Thoracic aorta (tissue), 2 donors: ENCODE results near the gene CCT7. TPM values are rescaled to one million over a fixed set of nuclear protein-coding genes. Genes with fewer than 3 reads are reported as not detected.

ENCODE experiments used
- ATAC-seq: fragments of 150-250 bp; one replicate; pipeline ENCODE4 v1.8.0; 2017; ENCODE audit warnings: low read depth; ENCODE audit not compliant: insufficient number of reproducible peaks, low FRiP score
- DNase-seq: peaks from one replicate; pipeline ENCODE4 v3.0.0-alpha.2; 2020; ENCODE audit warnings: low spot score
- H3K27ac ChIP-seq, 2 donors: fragments of 200-600 bp; sonication (generic); 1 replicate in 1 of 2; 2 replicates in 1 of 2; pipeline ENCODE4 v1.5.1; 2016; ENCODE audit warnings: mild to moderate bottlenecking in 2 of 2, moderate library complexity in 2 of 2
- H3K27me3 ChIP-seq: fragments of 200-600 bp; sonication (generic); replicated peaks from 2 replicates; pipeline ENCODE4 v1.6.0; 2016; ENCODE audit warnings: mild to moderate bottlenecking; ENCODE audit not compliant: insufficient read depth
- H3K36me3 ChIP-seq: fragments of 200-600 bp; sonication (generic); one replicate; pipeline ENCODE4 v1.5.1; 2016
- H3K4me1 ChIP-seq, 2 donors: fragments of 200-600 bp; sonication (generic); 1 replicate in 1 of 2; 2 replicates in 1 of 2; pipeline versions ENCODE4 v1.5.1 to v1.6.0; 2016; ENCODE audit warnings: low read depth in 2 of 2, mild to moderate bottlenecking in 1 of 2; ENCODE audit not compliant: control insufficient read depth in 1 of 2
- H3K4me3 ChIP-seq: fragments of 200-600 bp; sonication (generic); 2 replicates; pipeline ENCODE4 v1.5.1; 2016; ENCODE audit warnings: mild to moderate bottlenecking
- H3K9me3 ChIP-seq: fragments of 200-600 bp; sonication (generic); 2 replicates; pipeline ENCODE4 v1.5.1; 2016
- CTCF ChIP-seq: fragments of 200-600 bp; sonication (generic); IDR thresholded peaks from one replicate; pipeline ENCODE4 v1.5.1; 2019; ENCODE audit warnings: antibody characterized with exemption
- total RNA-seq, 2 donors: library from RNA; depleted of rRNA; stranded (reverse); fragments of >200 nt; gene quantifications; one replicate each; pipeline versions ENCODE4 v1.1.0 to v1.2.3, GENCODE V29; 2016

CCT7 gene
- total RNA-seq, 2 donors from 2014 or later: 121 to 144 TPM

- TF ChIP-seq CTCF: no peak
- Histone ChIP-seq H3K4me1 (no peaks in the 10 kb centered on the region), H3K27me3 (no peaks in the 10 kb centered on the region), H3K36me3 (peaks cover 17% of the 10 kb centered on the region), H3K4me3 (no peak overlapping the region), H3K27ac (no peak overlapping the region), H3K9me3 (no peaks in the 10 kb centered on the region)
- no peak for DNase-seq
- ATAC-seq: no peak
These were observed 23.5 kb downstream of the CCT7 start for GRCh38 chr2:73257425-73258125.

- TF ChIP-seq CTCF: no peak
- Histone ChIP-seq H3K4me1 (no peaks in the 10 kb centered on the region), H3K36me3 (peaks cover 9% of the 10 kb centered on the region), H3K9me3 (no peaks in the 10 kb centered on the region), H3K27me3 (no peaks in the 10 kb centered on the region), H3K27ac (no peak overlapping the region), H3K4me3 (no peak overlapping the region)
- DNase-seq (no peak), ATAC-seq (no peak)
These were observed 24.2 kb downstream of the CCT7 start for GRCh38 chr2:73258186-73258912.

GRCh38 chr2:73258913-73259215 is 24.8 kb downstream of the CCT7 start:
- Histone ChIP-seq H3K36me3 (peaks cover 4% of the 10 kb centered on the region), H3K27ac (no peak overlapping the region), H3K9me3 (no peaks in the 10 kb centered on the region), H3K4me1 (no peaks in the 10 kb centered on the region), H3K4me3 (no peak overlapping the region), H3K27me3 (no peaks in the 10 kb centered on the region)
- no peak for ATAC-seq
- TF ChIP-seq CTCF: no peak
- no peak for DNase-seq

- Histone ChIP-seq H3K36me3 (no peaks in the 10 kb centered on the region), H3K9me3 (no peaks in the 10 kb centered on the region), H3K4me1 (no peaks in the 10 kb centered on the region), H3K27me3 (no peaks in the 10 kb centered on the region), H3K4me3 (no peak overlapping the region), H3K27ac (no peak overlapping the region)
- DNase-seq (no peak), ATAC-seq (no peak)
- no peak for TF ChIP-seq CTCF
These were observed 25.2 kb downstream of the CCT7 start for GRCh38 chr2:73259276-73259675.

GRCh38 chr2:73259704-73260337 is 25.7 kb downstream of the CCT7 start:
- H3K4me3 ChIP-seq: no peak overlapping the region
- ATAC-seq (no peak), DNase-seq (no peak)
- H3K27me3 ChIP-seq: no peaks in the 10 kb centered on the region
- H3K27ac ChIP-seq: no peak overlapping the region
- no peak for TF ChIP-seq CTCF
- H3K4me1 ChIP-seq: no peaks in the 10 kb centered on the region
- H3K9me3 ChIP-seq: no peaks in the 10 kb centered on the region
- no peaks in the 10 kb centered on the region for H3K36me3 ChIP-seq
